K562 (cell line): ENCODE data around the gene SPAG4. TPM values are rescaled to one million over a fixed set of nuclear protein-coding genes. Genes with fewer than 3 reads are reported as not detected.

Experiments
- ATAC-seq: fragments of 200-7000 bp; cut with Tn5 transposase; 3 replicates; pipeline ENCODE4 v1.9.1; 2020; ENCODE audit warnings: moderate library complexity
- BruUV-seq: library from RNA; stranded (reverse); fragments of 400-500 nt; replicated peaks from 2 replicates; lab custom pipeline; 2021; lab: Mats Ljungman, UMichigan
- CTCF ChIA-PET: fragments of 300-600 bp; formaldehyde crosslinking; extraction: SDS; loops from one replicate; lab custom pipeline; 2021; ENCODE audit warnings: low intra/inter-chr PET ratio; lab: Yijun Ruan, JAX
- POLR2A ChIA-PET: fragments of 300-600, 350-650 bp; sonication (Branson Sonifier 250); formaldehyde crosslinking; extraction: SDS; loops from one replicate; lab custom pipeline; 2021; ENCODE audit warnings: antibody characterized with exemption, inconsistent platforms; lab: Yijun Ruan, JAX
- DNase-seq, 4 experiments: peaks; one replicate each; pipeline versions ENCODE4 v3.0.0 to v3.0.0-alpha.2; 2011 to 2018; ENCODE audit warnings: low spot score in 3 of 4, mixed read lengths in 3 of 4; ENCODE audit errors: extremely low read depth in 1 of 4
- FAIRE-seq: peaks from 2 replicates; lab custom pipeline; 2011; peaks lifted over from hg19 to GRCh38; lab: Jason Lieb, UNC
- H2AFZ ChIP-seq: 2 replicates; pipeline ENCODE4 v1.6.0; 2011; ENCODE audit warnings: low read depth, low read length, control low read depth, inconsistent platforms
- H3K27ac ChIP-seq: fragments of 200-600 bp; 3 replicates; pipeline ENCODE4 v1.8.0; 2011; ENCODE audit warnings: low read depth, mild to moderate bottlenecking, control low read depth, inconsistent platforms, low read length, moderate library complexity, mixed read lengths; ENCODE audit errors: extremely low read depth
- H3K27me3 ChIP-seq, 2 experiments: fragments of 300-600 bp in 1 of 2; 2 replicates in 1 of 2; 3 replicates in 1 of 2; pipeline versions ENCODE4 v1.6.0 to v1.8.0; 2011; ENCODE audit warnings: inconsistent platforms in 2 of 2, low read length in 2 of 2, mild to moderate bottlenecking in 1 of 2, mixed read lengths in 1 of 2, moderate library complexity in 1 of 2; ENCODE audit not compliant: control insufficient read depth in 2 of 2, insufficient read depth in 2 of 2
- H3K36me3 ChIP-seq: fragments of 300-600 bp; 3 replicates; pipeline ENCODE4 v1.8.0; 2011; ENCODE audit warnings: mild to moderate bottlenecking, low read length, inconsistent platforms; ENCODE audit not compliant: control insufficient read depth, insufficient read depth
- H3K4me1 ChIP-seq, 2 experiments: fragments of 200-600 bp in 1 of 2; replicated peaks in 1 of 2; 2 replicates in 1 of 2; 3 replicates in 1 of 2; pipeline versions ENCODE4 v1.5.1 to v1.8.0; 2011; ENCODE audit warnings: inconsistent platforms in 2 of 2, low read length in 2 of 2, mild to moderate bottlenecking in 1 of 2, mixed read lengths in 1 of 2, moderate library complexity in 1 of 2; ENCODE audit not compliant: control insufficient read depth in 2 of 2, insufficient read depth in 2 of 2
- H3K4me2 ChIP-seq: 2 replicates; pipeline ENCODE4 v1.6.1; 2011; ENCODE audit warnings: low read length, control low read depth, inconsistent platforms, mixed read lengths; ENCODE audit not compliant: insufficient read depth
- H3K4me3 ChIP-seq: fragments of 200-600 bp; sonication (generic), shearing (Covaris generic); 2 replicates; pipeline ENCODE4 v1.5.1; 2016; ENCODE audit warnings: control low read depth, inconsistent platforms
- H3K79me2 ChIP-seq: fragments of 200-600 bp; 3 replicates; pipeline ENCODE4 v1.8.0; 2011; ENCODE audit warnings: low read length, inconsistent platforms; ENCODE audit not compliant: control insufficient read depth, insufficient read depth
- H3K9ac ChIP-seq, 2 experiments: 2 replicates each; pipeline versions ENCODE4 v1.6.0 to v1.6.1; 2011; ENCODE audit warnings: low read depth in 2 of 2, low read length in 2 of 2, control low read depth in 1 of 2, inconsistent platforms in 1 of 2, mild to moderate bottlenecking in 1 of 2, mixed read lengths in 1 of 2; ENCODE audit not compliant: insufficient read depth in 1 of 2
- H3K9me1 ChIP-seq: one replicate; pipeline ENCODE4 v1.6.0; 2011; ENCODE audit warnings: inconsistent platforms, mild to moderate bottlenecking, low read length, moderate library complexity; ENCODE audit not compliant: control insufficient read depth, insufficient read depth
- H3K9me3 ChIP-seq: replicated peaks from 2 replicates; pipeline ENCODE4 v1.5.1; 2011; ENCODE audit warnings: low read depth, low read length, inconsistent platforms; ENCODE audit not compliant: control insufficient read depth, insufficient read depth
- H4K20me1 ChIP-seq: replicated peaks from 2 replicates; pipeline ENCODE4 v1.6.1; 2011; ENCODE audit warnings: low read length, inconsistent platforms, mixed read lengths; ENCODE audit not compliant: control insufficient read depth, insufficient read depth
- BACH1 ChIP-seq: fragments of 200-800 bp; sonication (Bioruptor generic); IDR thresholded peaks from 2 replicates; pipeline ENCODE4 v1.6.1; 2016; ENCODE audit warnings: missing genetic modification characterization, missing compliant biosample characterization
- HDAC6 ChIP-seq: IDR thresholded peaks from 2 replicates; pipeline ENCODE4 v1.6.1; 2012; ENCODE audit warnings: low read depth, mild to moderate bottlenecking, control low read depth, inconsistent platforms, low read length, moderate library complexity
- ILF3 ChIP-seq: fragments of 450-650 bp; IDR thresholded peaks from 2 replicates; pipeline ENCODE4 v1.6.1; 2018; ENCODE audit warnings: antibody characterized with exemption, mild to moderate bottlenecking, moderate library complexity, borderline replicate concordance
- PCBP2 ChIP-seq: fragments of 200-400 bp; formaldehyde crosslinking; IDR thresholded peaks from 2 replicates; pipeline ENCODE4 v1.6.1; 2018; ENCODE audit warnings: low read length, low read depth, mild to moderate bottlenecking, moderate library complexity; ENCODE audit not compliant: poor library complexity, severe bottlenecking
- POLR2G ChIP-seq: fragments of 200-400 bp; formaldehyde crosslinking; IDR thresholded peaks from 2 replicates; pipeline ENCODE4 v1.6.1; 2017; ENCODE audit warnings: low read depth, mild to moderate bottlenecking, antibody characterized with exemption, low read length, moderate library complexity
- POLR3G ChIP-seq: IDR thresholded peaks from 2 replicates; pipeline ENCODE4 v1.6.1; 2011; ENCODE audit not compliant: insufficient read length, insufficient replicate concordance; ENCODE audit errors: extremely low read depth
- PTRF ChIP-seq: fragments of 450-650 bp; IDR thresholded peaks from 2 replicates; pipeline ENCODE4 v1.6.1; 2016; ENCODE audit warnings: mild to moderate bottlenecking, missing genetic modification characterization, missing compliant biosample characterization
- RAD51 ChIP-seq: fragments of 450-650 bp; IDR thresholded peaks from 2 replicates; pipeline ENCODE4 v1.7.1; 2016; ENCODE audit warnings: low read depth, mild to moderate bottlenecking, borderline replicate concordance
- RBM17 ChIP-seq: fragments of 200-400 bp; formaldehyde crosslinking; IDR thresholded peaks from 2 replicates; pipeline ENCODE4 v1.6.1; 2017; ENCODE audit warnings: low read depth, mild to moderate bottlenecking, low read length, borderline replicate concordance
- RNF2 ChIP-seq: sonication (generic); IDR thresholded peaks from 2 replicates; pipeline ENCODE4 v1.6.1; 2016
- TAF7 ChIP-seq: fragments of 450-650 bp; IDR thresholded peaks from 2 replicates; pipeline ENCODE4 v1.6.1; 2016; ENCODE audit warnings: missing genetic modification characterization, missing compliant biosample characterization
- TBP ChIP-seq: optimal IDR thresholded peaks from 2 replicates; pipeline ENCODE3; 2011; ENCODE audit warnings: low read depth, low read length, improper control_type of control experiment
- ZFP1 ChIP-seq: fragments of 450-650 bp; formaldehyde crosslinking; IDR thresholded peaks from 2 replicates; pipeline ENCODE4 v1.4.0; 2020; ENCODE audit warnings: mild to moderate bottlenecking, mixed read lengths
- ZNF436 ChIP-seq: fragments of 250-450, 450-650 bp; sonication (Bioruptor Pico); formaldehyde crosslinking; IDR thresholded peaks from 2 replicates; pipeline ENCODE4 v1.7.0; 2020; ENCODE audit warnings: mild to moderate bottlenecking
- ZNF589 ChIP-seq: fragments of 200-800 bp; sonication (Bioruptor generic); IDR thresholded peaks from 2 replicates; pipeline ENCODE4 v1.6.1; 2016; ENCODE audit warnings: low read depth, missing genetic modification characterization, missing compliant biosample characterization
- WGBS: fragments of 100-300 bp; shearing (Covaris generic); methylation state at CpG from one replicate; pipeline ENCODE4 v1.1.6; 2016; ENCODE audit warnings: low coverage, mixed read lengths; ENCODE audit not compliant: insufficient coverage; ENCODE audit errors: missing lambda C conversion rate; 5-methylcytosine and 5-hydroxymethylcytosine counted together
- in situ Hi-C: fragments of 300-500 bp; cut with MboI; formaldehyde crosslinking; loops from 4 replicates; pipeline ENCODE4 v1.15.0; 2018; ENCODE audit warnings: inconsistent platforms, mixed read lengths
- intact Hi-C: fragments of 100-400 bp; cut with micrococcal nuclease; formaldehyde crosslinking; loops from 2 replicates; pipeline ENCODE4 v1.14.2; 2022
- polyA plus RNA-seq, 8 experiments: library from polyadenylated mRNA; depleted of rRNA in 4 of 8; stranded (reverse) in 5 of 8; unstranded in 3 of 8; fragments of >200 nt; fragmentation: Nextera tagmentation in 2 of 8; fragmentation: Illumina TruSeq in 1 of 8; extraction: Ambion mirVana in 2 of 8; extraction: Trizol in 1 of 8; gene quantifications; 2 replicates each; pipeline versions ENCODE4 v1.2.1 to v1.2.3, GENCODE V29; 2011 to 2014; ENCODE audit warnings: inconsistent platforms in 1 of 8, missing spikeins in 1 of 8
- total RNA-seq, 7 experiments: library from RNA; depleted of rRNA in 6 of 7; stranded (reverse); fragments of >200 nt in 6 of 7; fragmentation: Illumina TruSeq in 2 of 7; extraction: Trizol in 2 of 7; gene quantifications; 2 replicates each; pipeline versions ENCODE4 v1.2.1 to v1.2.3, GENCODE V29; 2011 to 2021; ENCODE audit warnings: low replicate concordance in 1 of 7
- TF ChIP-seq, protein P1 (sequence below), 2 experiments: fragments of 450-650 bp in 1 of 2; sonication (generic) in 1 of 2; formaldehyde crosslinking in 1 of 2; IDR thresholded peaks in 1 of 2; conservative IDR thresholded peaks in 1 of 2; 2 replicates each; pipeline versions ENCODE4 v1.6.1 to v1.8.1; 2016 to 2023; ENCODE audit warnings: mild to moderate bottlenecking in 2 of 2, moderate library complexity in 2 of 2, inconsistent platforms in 1 of 2, missing genetic modification reagents in 1 of 2

SPAG4 gene
- total and polyA plus RNA-seq, 9 of the 15 experiments (the other 6 are each of a cell fraction or from before 2014, with no cell fraction given), result 1.6 to 11.4 (median 4.6) TPM

GRCh38 chr20:35669221-35669620 lies 53.6 kb downstream of the SPAG4 start:
- no peak overlapping the region for H3K27ac ChIP-seq
- peaks cover 9% of the 10 kb centered on the region for H3K79me2 ChIP-seq
- POLR2A ChIA-PET, result interaction anchor here (0.6 to 1.0 kb wide), 3 partner anchors 17 to 107 kb away, joined by 3 to 4 read pairs (median 3); no protein-coding TSS in a partner anchor
- intact Hi-C loops, result no loop called here
- ATAC-seq (no peak), FAIRE-seq (no peak), DNase-seq (no peak)
- no peaks in the 10 kb centered on the region for H3K27me3 ChIP-seq
- H3K9ac ChIP-seq, result no peak overlapping the region
- in situ Hi-C loops, result no loop called here
- BruUV-seq, result no TSS peak
- no peak overlapping the region for H2AFZ ChIP-seq
- no peaks in the 10 kb centered on the region for H3K9me1 ChIP-seq
- 76% methylated on average over 5 of the region's 5 CpGs for WGBS
- H3K36me3 ChIP-seq, result peaks cover 54% of the 10 kb centered on the region
- H3K4me2 ChIP-seq, result no peak overlapping the region
- H3K4me3 ChIP-seq, result no peak overlapping the region
- H3K4me1 ChIP-seq, result peaks cover 0 to 11% of the 10 kb centered on the region in 2 experiments; a peak in 2 of 5 replicates
- H3K9me3 ChIP-seq, result no peaks in the 10 kb centered on the region
- TF ChIP-seq ILF3 (no peak), POLR3G (no peak), ZNF436 (CRISPR knock-in tag) (no peak), PTRF (tag) (no peak)
- TF ChIP-seq, all 486 proteins: peak for 0
- CTCF ChIA-PET, result no interaction called here
- no peaks in the 10 kb centered on the region for H4K20me1 ChIP-seq

GRCh38 chr20:35669681-35670080 lies 54.1 kb downstream of the SPAG4 start:
- Histone ChIP-seq H3K9me1 (no peaks in the 10 kb centered on the region), H3K9ac (no peak overlapping the region), H4K20me1 (no peaks in the 10 kb centered on the region), H3K27ac (no peak overlapping the region), H3K79me2 (peaks cover 5% of the 10 kb centered on the region), H3K4me3 (no peak overlapping the region), H3K27me3 (no peaks in the 10 kb centered on the region), H3K4me1 (peaks cover 0 to 6% of the 10 kb centered on the region in 2 experiments; a peak in 2 of 5 replicates), H3K9me3 (no peaks in the 10 kb centered on the region), H3K36me3 (peaks cover 59% of the 10 kb centered on the region), H3K4me2 (no peak overlapping the region), H2AFZ (no peak overlapping the region)
- WGBS, result 36% methylated on average over 1 of the region's 1 CpG
- FAIRE-seq (no peak), ATAC-seq (no peak), DNase-seq (no peak)
- CTCF ChIA-PET, result no interaction called here
- BruUV-seq, result no TSS peak
- intact Hi-C loops, result no loop called here
- POLR2A ChIA-PET, result interaction anchor here (0.6 to 1.0 kb wide), 3 partner anchors 17 to 107 kb away, joined by 3 to 4 read pairs (median 3); no protein-coding TSS in a partner anchor
- in situ Hi-C loops, result no loop called here
- TF ChIP-seq HDAC6 (no peak), ZNF589 (CRISPR knock-in tag) (no peak), TBP (no peak), BACH1 (tag) (no peak), ZFP1 (CRISPR knock-in tag) (no peak), PCBP2 (no peak), POLR2G (no peak), RAD51 (no peak), TAF7 (tag) (no peak), RNF2 (no peak), RBM17 (no peak)
- TF ChIP-seq, protein P1, sequence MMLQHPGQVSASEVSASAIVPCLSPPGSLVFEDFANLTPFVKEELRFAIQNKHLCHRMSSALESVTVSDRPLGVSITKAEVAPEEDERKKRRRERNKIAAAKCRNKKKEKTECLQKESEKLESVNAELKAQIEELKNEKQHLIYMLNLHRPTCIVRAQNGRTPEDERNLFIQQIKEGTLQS (IDR thresholded peaks at IDR 0.05), result no peak
- TF ChIP-seq, protein P1 (CRISPR knock-in tag; conservative IDR thresholded peaks at IDR 0.05), result no peak
